Uterus (tissue), 2 donors: ENCODE results near the gene PCSK9.

Experiments
- POLR2A ChIP-seq, 2 donors: fragments of 450-650 bp; IDR thresholded peaks; one replicate each; pipeline ENCODE4 v1.6.1; 2016; ENCODE audit warnings: antibody characterized with exemption in 2 of 2, mild to moderate bottlenecking in 1 of 2, moderate library complexity in 1 of 2
- TF ChIP-seq, protein P1 (sequence below), 4 experiments: fragments of 200-600 bp in 2 of 4; fragments of 450-650 bp in 2 of 4; sonication (generic) in 2 of 4; IDR thresholded peaks; one replicate each; pipeline ENCODE4 v1.5.1; 2016 to 2019; ENCODE audit warnings: antibody characterized with exemption in 4 of 4, mild to moderate bottlenecking in 2 of 4, moderate library complexity in 1 of 4

DNA sequence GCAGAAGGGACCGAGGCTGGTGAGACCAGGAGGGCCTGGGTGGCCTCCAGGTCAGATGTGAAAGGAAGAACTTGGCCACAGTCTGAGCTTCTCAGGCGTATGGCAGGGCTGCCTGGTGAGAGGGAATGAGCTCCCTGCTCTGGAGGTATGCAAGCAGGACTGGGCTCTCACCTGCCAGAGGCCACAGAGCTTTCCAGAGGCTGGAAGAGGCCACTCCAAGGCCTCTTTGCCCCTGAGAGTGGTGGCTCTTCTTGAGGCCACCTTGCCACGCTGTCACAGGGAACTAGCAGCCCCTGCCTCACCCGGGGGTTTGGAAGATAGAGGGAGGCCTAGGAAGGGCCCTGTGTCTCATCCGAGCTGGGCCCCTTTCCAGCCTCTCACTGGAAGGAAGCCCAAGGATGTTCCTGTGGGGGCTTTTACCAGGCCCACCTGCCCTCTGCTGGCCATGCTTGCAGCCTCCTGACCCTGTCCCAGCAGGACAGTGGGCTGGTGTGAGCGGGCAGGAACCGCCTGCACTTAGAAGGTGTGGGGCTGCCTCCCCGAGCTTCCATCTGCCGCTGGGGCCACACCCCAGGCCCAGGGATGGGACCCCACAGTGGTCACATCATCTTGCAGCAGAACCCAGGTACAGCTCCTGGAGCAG is 10.0 kb downstream of the PCSK9 start:
- TF ChIP-seq, protein P1, sequence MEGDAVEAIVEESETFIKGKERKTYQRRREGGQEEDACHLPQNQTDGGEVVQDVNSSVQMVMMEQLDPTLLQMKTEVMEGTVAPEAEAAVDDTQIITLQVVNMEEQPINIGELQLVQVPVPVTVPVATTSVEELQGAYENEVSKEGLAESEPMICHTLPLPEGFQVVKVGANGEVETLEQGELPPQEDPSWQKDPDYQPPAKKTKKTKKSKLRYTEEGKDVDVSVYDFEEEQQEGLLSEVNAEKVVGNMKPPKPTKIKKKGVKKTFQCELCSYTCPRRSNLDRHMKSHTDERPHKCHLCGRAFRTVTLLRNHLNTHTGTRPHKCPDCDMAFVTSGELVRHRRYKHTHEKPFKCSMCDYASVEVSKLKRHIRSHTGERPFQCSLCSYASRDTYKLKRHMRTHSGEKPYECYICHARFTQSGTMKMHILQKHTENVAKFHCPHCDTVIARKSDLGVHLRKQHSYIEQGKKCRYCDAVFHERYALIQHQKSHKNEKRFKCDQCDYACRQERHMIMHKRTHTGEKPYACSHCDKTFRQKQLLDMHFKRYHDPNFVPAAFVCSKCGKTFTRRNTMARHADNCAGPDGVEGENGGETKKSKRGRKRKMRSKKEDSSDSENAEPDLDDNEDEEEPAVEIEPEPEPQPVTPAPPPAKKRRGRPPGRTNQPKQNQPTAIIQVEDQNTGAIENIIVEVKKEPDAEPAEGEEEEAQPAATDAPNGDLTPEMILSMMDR (IDR thresholded peaks at IDR 0.05), result no peak
- no peak for TF ChIP-seq POLR2A (IDR thresholded peaks at IDR 0.05)
